Measurements from ENCODE around the gene ALDH4A1.

The ALDH4A1 gene

DNA sequence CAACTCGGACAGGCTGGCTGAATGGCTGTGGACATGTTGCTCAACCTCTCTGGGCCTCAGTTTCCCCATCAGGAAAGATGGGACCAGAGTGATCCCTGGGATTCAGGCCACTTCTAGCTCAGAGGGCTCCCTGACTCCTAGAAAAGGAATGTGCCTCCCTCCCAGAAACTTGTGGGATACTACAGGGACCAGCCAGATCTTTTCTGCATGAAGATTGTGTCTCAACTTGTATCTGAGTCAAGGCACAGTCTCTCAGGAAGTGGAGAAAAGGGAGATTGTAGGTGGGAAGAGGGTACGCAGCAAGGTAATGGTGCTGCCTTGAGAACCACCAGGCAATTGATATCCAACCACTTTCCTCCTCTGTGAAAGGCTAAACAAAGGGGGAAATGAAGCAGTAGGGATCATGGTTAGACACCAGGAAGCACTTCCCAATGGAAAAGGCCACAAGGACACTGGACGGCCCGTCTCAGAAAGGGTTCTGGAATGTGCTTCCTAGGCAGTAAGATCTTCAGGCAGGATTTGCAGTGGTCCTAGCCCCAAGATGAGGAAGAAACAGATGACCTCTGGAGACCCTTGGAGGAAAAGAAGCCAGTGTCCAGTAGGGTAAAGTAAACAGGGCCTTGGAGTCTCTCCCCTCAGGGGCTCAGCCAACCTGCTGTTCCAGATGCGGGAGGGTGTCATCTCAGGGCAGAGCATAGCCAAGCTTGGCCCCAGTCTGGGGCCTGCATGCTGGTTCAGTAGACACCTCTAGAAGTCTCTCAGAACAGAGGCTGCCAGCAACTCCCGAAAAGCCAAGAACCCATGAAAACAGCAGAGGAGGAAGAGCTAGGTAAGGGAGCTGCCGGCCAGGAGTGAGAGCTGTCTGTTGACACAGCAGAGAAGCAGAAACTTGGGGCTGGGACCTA, 37.3 kb upstream of the ALDH4A1 start:
- no peak for DNase-seq

DNA sequence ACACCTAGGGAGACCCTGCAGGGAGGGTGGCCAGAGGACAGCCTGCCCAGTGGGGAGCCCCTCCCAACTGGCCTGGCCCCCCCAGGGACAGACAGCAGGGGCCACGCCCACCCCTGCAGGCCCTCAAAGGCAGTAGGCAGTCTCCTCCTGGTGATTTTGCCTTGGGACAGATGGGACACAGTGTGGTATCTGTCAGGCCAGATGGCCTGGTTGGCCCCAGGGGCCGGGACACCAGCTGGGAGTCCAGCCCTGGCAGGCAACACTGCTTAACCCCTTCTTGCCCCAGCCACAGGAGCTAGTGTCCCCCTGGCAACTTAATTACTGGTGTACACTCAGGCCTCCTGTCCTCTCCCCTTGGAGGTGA, 36.3 kb upstream of the ALDH4A1 start:
- DNase-seq = no peak

DNA sequence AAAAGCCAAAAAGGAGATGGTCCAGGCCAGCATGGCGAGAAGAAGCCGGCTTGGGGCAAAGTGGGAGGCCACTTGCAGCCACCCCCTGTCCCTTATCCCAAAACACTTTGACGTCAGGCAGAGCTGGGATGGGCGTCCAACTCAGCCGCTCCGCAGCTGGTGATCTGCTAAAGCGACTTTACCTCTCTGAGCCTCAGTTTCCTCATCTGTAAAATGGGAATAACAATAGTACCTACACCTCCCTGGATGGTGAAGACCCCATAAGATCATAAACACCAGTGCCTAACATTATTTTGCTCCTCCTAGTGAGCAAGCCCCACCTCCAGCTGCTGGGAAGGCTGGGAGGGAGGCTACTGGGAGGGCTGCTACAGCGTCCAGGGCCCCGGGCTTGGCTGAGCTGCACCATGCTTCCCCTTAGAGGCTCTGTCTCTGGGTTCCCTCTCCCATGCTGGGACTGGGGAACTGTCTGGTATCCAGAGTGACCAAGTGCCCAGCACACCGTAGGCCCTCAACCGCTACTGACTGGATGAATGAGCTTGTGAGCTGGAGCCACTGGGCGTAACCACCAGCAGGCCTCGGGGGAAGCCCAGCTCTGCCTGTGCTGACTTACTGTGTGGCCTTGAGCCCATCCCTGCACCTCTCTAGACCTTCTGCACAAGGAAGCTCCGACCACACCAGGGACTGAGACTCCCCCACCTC, 35.8 kb upstream of the ALDH4A1 start:
- no peak for DNase-seq

DNA sequence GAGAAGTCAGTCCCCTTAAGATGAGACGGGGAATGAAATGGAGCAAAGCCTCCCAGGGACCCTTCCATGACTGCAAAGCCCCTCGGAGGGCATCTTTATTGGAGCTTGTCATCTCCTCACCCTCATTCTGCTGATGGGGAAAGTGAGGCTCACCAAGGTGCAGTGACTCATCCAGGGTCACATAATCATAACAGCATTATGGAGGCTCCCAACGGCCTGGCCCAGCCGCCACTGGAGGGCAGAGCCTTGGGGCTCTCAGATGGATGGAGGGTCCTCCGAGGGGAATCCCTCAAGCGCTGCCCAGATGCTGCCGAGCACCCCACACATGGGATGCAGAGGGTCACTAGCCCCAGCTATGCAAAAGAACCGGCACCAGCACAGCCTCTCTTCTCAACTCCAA, 35.2 kb upstream of the ALDH4A1 start:
- no peak for DNase-seq

DNA sequence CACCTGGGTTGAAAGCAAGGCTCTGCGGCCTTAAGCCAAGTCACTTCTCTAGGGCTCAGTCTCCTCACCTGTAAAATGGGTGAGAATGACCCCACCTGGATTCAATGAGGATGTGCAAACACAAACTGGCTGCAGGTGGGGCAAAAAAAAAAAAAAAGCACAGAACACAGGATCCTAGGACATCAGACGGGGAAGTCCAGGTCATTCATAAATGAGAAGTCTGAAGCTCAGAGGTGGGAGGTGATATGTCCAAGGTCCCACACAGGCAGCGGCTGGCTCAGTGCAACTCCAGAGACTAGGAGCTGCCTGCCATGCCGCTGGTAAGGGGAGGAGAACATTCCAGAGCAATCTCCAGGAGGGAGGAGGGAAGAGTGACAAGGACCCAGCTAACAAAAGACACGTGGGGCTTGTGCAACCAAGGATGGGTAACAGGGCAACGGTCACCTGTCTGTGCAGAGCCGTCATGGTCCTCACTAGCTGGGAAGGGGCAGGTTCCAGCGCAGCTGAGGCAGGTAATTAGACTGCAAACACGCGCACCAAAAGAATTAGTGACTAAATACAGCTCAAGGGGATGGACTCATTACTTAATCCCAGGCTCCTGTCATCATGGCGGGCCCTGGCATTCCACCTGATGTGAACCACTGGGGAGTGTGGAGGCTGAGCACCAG, 34.6 kb upstream of the ALDH4A1 start:
- DNase-seq = no peak

DNA sequence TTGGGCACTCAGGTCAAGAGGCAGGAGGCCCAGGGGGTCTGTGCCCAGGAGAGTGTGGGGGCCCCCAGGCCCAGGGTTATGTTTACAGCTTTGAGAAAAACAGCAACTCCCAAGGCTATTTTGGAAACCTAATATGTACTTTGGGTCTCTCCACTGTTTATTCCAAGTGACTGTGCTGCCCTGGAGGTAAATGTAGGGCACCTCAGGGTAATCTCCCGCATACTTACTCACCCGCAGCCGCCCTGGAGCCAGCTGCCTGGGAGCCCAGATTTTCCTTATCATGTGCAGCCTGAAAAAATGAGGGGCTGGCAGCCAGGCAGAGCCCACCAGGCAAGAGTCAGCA, 34.1 kb upstream of the ALDH4A1 start:
- DNase-seq = no peak

DNA sequence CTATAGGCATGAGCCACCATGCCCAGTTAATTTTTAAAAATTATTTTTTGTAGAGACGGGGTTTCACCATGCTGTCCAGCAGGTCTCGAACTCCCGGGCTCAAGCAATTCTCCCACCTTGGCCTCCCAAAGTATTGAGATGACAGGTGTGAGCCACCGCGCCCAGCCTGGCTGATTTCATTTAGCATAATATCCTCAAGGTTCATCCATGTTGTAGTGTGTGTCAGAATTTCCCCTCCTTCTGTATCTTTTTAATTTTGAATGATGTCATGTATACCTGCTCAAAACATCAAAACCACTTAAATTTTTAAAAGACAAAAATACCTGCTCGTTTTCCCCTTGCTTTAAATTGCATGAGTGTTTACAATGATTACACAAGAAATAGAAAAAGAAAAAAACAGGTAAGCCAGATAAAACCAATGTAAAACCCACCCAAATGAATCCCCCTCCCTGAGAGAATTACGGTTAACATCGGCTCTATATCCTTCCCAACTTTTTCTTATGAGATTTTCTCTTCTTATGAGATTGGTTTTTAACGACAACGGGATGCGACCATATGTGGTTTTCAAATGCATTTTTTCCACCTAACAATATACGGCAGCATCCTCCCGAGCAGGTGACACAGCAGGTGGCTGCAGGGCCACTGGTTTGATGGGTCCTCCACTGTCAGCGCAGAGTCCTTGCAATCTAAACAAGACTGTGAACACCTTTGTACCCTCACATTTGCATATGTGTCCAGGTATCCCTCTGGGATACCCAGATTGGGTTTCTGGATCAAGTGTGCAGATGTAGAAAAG, 32.0 kb upstream of the ALDH4A1 start:
- DNase-seq = no peak

DNA sequence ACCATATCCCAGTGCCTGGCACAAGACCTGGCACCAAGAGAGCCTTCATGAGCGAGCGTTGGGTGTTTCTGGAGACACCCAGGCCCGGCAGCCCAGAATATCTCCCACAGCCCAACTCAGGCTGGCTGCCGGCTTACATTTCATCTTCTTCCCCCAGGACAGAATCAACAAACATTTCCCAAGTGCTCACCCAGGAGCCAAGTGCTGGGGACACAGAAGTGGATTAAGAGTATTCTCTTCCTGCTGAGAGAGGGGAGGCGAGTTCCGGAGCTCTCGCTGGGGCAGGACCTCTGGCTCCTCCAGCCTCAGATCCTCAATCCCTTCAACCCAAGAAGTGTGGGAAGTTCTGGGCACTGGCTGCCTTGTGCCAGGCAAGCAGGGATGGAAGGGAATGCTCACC, 30.5 kb upstream of the ALDH4A1 start:
- DNase-seq = no peak

DNA sequence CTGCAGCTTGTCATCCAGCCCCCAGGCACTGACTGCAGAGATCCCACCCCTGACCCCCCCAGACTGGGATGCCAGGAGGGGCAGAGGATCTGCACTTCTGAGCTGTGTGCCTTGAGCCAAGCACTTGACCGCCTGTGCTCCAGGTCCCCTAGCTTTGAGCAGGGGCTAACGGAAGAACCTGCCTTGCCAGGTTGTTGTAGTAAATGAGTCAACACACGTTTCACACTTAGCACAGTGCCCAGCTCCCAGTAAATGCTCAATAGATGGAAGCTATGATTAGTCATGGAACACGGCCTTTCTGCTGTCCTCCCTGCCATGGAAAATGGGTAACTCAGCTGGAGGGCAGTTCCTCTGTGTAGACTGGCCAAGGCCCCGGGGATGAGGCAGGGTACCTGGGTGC, 30.0 kb upstream of the ALDH4A1 start:
- no peak for DNase-seq

DNA sequence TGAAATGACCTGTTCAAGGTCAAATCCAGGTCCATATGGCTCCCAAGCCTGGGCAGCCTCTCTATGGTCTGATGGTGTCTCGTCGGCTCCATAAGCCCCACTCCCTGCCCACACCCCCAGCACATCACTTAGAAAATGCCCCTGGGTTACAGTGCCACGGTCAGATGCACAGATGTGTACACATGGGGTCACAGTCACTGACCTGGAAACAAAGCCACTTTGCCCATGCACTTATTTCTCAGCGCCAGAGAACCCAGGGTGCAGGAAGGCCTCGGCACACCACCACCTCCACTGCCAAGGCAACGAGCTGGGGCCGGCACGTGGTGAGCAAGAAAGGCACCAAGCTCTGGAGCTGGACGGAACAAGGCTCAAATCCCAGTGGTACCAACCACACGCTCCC, 29.4 kb upstream of the ALDH4A1 start:
- DNase-seq = no peak

DNA sequence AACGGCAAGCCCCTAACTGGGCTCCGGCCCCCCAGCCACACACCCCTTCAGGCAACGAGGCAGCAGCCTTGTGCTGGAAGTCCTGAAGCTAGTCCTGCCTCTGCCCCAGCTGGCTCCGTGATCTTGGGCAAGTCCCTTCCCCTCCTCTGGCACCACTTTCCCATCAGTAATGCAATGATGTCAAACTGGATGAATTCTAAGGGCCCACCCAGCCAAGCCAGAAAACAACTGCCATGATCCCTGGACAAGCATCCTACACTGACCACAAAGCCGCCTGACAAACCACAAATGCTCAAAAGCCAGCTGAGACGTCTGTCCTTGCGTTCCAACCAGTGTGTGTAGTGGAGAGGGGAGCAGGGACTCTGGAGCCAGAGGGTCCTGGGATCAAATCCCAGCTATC, 27.3 kb upstream of the ALDH4A1 start:
- DNase-seq = no peak

DNA sequence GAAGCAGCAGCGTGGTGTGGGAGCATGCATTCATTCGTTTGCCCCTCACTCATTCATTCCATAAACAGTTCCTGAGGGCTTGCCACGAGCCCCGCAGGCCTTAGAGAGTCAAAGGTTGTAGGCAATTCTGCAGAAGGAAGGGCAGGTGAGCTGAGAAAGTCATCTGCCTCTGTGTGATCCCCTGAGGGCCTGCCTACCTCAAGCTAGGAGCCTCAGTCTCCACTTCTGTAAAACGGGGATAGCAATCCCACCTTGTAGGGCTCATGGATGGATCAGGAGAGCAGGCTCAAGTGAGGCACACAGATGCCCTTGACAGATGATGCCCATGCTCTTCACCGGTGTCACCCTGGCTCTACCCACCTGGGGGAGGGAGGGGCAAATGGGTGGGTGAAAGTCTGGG, 26.6 kb upstream of the ALDH4A1 start:
- DNase-seq = no peak

DNA sequence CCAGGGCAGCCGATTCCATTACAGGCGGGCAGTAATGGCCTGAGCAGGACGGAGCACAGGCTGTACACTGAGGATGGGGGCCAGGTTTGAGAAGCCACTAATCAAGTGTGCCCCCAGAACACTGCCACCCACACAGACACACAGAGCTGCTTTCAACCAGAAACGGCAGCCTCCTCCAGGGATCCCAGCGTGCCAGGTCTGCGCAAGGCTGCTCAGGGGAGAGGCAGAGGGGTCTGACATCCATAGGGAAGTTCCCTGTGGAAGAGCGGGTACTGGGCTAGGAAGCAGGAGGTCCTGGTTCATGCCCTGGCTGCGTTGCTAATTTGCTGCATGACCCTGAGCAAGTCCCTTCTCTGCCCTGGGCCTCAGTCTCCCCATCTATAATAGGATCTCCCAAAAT, 26.1 kb upstream of the ALDH4A1 start:
- no peak for DNase-seq

DNA sequence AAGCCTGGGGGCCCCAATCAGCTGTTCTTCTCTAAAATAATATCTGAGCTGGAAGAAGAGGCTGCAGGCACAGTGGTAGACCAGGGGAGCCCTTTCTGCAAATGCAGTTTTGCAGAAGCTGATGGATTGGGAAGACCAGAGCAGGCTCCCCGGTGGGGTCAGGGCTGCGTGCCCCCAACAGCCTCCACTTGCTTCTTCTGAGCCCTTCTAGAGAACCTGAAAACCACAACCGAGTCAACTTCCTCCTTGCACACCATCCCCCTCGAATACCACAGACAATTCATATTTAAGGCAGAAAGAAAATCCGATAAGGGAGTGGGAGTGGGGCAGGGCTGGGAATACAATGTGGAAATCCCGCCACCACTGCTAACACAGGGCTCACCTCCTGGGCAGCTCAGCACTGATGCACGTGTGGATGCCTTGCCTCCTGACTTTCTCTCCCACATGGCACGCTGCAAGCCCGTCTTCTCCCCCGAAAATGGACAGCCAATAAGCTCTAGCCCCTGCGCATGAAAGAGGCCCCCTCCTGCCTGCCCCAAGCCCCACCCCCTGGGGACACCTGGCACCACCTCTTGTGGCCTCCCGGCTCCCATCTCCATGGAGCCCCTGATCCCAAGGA, 25.4 kb upstream of the ALDH4A1 start:
- peak in 1 of 4 experiments; percentile 22 for DNase-seq

DNA sequence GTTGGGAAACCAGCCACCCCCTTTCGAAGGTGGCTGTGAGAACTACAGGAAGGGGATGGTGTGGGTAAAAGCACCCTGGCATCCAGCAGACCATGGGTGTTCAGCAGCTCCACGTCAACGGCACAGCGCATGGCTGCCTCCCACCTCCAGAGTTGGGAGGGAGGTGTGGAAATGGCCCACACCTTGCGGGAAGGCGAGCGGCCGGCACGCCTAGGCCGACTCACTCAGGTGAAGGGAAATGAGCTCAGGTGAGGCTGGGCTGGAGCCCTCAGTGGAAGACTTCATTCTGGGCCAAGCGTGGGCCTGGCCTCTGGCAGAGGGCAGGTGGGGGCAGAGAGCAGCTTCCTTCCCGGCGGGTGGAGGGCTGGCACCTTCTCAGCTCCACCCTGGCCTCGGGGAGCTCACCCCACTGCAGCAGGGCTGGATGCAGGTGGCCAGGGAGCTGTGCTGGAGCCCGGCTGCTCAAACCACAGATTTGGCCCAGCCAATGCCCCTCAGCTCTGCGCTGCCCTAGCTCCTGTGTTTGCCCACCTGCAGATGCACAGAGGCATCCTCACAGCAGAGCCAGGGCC, 24.8 kb upstream of the ALDH4A1 start:
- no peak for DNase-seq

DNA sequence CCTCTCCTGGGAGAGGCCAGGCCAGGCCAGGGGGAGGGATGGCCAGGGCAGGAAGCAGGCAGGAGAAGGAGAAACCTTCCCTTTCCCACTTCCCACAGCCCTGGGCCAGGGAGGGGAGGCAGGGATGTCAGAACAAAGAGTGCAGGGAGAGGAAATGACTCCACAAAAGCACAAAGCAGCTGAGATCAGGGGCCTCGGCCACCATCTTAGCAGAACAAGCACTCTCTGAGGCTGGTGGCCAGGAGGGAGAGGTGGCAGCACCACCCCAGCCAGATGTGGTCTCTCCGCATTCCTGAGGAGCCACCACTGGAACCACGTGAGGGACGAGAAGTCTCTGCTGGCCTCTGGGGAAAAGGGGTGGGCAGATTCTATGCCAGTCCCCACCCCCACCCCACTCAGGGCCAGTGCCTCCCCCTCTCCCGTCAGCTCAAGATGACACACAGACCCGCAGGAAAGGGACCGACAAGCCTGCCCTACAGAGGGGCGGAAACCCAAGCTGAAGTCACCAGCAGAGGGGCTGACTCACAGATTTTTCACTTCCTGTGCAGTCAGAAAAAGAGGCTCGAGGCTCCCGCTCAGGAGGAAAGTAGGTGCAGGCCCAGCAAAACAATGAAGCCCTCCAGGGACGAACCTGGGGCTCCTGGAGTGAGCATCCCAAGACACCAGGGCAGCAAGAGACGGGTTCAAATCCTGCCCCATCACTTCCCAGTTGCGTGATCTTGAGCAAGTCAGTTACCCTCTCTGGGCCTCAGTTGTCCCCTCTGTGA, 24.1 kb upstream of the ALDH4A1 start:
- DNase-seq = peak; percentile 48 to 69 (median 57)

DNA sequence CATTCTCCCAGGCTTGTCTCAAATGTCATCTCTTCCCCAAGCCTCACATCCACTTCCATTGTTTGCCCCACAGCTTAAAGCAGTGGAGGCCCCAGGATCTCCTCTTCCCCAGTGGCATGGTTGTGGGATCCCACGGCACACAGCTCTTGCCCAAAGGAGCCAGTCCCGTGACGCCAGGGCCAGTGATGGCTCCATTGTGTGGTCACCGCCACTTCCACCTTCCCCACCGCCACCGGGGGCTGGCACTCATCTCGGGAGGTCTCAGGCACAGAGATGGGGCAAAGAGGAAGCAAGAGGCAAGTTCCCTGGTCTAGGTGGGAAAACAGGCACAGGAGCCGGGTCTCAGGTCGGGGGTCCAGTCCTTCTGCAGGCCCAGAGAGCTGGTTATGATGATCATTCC, 22.9 kb upstream of the ALDH4A1 start:
- DNase-seq = no peak

DNA sequence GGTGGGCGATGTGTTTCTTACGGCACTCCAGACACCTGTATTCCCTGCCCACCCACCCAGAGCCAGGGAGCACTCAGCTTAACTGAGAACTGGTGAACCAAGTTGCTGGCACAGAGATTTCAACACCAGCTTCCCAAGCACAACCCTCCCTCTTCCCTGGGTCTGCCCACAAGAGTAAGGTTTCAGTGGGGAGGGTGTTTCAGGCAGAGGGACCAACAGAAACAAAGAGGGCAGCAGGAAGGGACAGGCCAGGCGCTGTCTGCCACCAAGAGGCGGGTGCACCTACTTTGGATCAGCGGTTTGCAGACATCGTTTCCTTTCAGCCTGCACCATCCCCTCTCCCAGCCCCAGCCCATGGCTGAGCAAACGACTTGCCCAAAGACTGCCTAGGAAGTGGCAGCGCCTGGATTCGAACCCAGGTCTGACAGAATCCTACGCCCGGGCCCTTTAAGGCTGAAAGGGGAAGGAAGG, 21.9 kb upstream of the ALDH4A1 start:
- no peak for DNase-seq

DNA sequence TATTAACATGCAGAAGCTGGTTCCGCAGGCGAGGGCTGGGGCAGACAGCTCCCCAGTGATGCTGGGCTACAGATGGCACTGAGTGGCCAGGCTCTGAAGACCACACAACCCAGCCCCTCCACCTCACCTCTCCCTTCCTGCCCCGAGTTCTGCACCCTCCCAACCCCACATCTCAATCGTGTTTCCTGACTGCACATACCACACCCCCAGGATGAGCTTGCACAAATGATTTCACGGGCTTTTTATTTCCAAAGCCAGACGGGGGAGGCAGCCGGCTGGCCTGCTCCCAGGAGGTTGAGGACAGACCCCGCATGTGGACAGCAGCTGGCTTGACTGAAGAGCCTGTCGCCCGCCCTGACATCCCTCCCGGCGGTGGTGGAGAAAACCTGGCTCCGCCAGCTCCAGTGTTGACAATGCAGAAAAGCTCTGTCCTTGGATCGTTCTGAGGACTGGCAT, 21.4 kb upstream of the ALDH4A1 start:
- DNase-seq = no peak

DNA sequence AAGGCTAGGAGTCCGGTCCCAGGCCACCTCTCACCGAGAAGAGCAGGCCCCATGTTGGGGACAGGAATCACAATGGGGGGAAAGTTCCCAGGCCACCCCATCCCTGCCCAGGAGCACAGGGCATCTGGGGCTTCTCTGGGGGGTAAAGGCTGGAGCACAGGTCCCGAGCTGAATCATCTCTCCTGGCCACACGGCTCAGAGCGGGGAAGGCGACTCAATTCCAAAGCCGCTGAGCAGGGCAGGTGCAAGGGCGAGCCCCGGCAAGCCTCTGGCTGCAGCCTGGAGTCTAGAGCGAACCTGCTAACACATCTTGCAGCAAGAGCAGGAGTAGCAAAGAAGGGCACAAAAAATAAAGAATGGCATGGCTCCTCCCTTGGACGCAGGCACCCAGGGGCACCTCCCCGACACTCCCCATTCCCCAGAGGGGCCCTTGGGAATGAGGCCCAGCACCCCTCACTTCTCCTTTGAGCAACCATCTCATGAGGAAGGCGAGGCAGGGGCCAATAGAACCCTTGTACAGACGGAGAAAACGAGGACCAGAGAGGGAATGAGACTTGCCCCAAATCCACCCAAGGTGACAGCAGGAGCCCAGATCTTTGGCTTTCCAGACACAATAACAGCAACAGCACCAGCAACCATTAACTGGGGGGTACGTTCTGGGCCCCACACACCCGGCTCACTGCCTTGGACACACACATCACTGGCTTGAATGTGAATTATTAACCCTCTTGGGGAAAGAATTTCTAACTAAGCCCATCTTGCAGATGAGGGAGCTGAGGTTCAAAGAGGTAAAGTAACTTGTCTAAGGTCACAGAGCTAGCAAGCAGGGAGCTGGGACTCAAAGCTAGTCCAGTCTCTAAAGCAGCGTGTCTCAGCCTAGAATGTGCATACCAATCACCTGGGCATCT, 20.7 kb upstream of the ALDH4A1 start:
- no peak for DNase-seq

Data from activated naive CD4-positive, alpha-beta T cell (primary cell).